NCI-H446 (cell line): ENCODE measurements around the gene PTPRCAP.

Experiments used
- DNase-seq, 2 experiments: peaks; one replicate each; lab custom pipeline; 2025; lab: John Stamatoyannopoulos, UW

Gene PTPRCAP

DNA sequence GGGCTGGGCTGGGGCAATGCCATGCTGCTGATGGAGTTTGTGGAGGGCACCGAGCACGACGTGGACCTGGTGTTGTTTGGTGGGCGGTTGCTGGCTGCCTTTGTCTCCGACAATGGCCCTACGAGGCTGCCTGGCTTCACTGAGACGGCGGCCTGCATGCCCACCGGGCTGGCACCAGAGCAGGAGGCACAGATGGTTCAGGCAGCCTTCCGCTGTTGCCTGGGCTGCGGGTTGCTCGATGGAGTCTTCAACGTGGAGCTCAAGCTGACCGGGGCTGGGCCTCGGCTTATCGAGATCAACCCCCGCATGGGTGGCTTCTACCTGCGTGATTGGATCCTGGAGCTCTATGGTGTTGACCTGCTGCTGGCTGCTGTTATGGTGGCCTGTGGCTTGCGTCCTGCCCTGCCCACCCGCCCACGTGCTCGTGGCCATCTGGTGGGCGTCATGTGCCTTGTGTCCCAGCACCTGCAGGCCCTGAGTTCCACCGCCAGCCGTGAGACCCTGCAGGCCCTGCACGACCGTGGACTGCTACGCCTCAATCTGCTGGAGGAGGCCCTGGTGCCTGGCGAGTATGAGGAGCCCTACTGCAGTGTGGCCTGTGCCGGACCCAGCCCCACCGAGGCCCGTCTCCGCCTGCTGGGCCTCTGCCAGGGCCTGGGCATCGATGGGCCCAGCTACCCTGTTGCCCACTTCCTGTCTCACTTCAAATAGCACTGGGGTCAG lies 13.4 kb downstream of the PTPRCAP start:
- DNase-seq, result no peak

DNA sequence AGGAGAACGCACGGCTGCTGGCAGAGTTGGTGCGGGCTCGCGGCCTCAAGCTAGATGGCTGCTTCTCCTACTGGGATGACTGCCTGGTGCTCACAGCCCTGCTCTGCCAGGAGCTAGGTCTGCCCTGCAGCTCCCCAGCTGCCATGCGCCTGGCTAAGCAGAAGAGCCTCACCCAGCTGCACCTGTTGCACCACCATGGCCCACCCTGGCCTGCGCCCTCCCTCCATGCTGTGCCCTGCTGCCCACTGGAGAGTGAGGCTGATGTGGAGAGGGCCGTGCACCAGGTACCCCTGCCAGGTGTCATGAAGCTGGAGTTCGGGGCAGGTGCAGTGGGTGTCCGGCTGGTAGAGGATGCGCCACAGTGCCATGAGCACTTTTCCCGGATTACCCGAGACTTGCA lies 14.0 kb downstream of the PTPRCAP start:
- DNase-seq, result no peak

- DNase-seq, result no peak
Observed at GRCh38 chr11:67422891-67423290, 14.6 kb downstream of the PTPRCAP start.

GRCh38 chr11:67421430-67422031 lies 16.0 kb downstream of the PTPRCAP start:
- DNase-seq, result no peak

- DNase-seq, result peak; percentile 70 to 94
Observed at GRCh38 chr11:67420646-67421429, 16.6 kb downstream of the PTPRCAP start.

DNA sequence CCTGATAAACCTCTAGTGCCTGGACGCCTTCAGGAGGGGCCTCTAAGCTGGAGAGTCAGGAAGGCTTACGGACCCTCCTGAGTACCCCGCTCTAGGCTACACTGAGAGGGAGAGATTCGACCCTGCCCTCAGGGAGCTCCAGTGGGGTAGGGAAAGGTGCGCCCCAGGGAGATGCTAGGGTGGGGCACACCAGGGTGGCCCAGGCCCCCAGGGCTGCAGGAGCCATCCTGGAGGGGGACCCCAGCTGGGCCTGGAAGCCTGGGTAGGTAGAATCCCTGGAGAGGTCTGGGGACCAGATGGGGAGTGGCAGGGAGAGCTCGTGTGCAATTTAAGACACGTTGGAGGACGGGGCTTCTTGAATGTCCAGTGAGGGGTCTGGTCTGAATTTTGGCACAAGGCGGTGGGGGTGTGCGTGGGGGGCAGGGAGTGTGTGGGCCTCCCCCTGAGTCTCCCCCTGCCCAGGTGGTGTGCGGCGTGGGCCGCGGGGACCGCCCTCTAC lies 17.3 kb downstream of the PTPRCAP start:
- DNase-seq, result no peak

DNA sequence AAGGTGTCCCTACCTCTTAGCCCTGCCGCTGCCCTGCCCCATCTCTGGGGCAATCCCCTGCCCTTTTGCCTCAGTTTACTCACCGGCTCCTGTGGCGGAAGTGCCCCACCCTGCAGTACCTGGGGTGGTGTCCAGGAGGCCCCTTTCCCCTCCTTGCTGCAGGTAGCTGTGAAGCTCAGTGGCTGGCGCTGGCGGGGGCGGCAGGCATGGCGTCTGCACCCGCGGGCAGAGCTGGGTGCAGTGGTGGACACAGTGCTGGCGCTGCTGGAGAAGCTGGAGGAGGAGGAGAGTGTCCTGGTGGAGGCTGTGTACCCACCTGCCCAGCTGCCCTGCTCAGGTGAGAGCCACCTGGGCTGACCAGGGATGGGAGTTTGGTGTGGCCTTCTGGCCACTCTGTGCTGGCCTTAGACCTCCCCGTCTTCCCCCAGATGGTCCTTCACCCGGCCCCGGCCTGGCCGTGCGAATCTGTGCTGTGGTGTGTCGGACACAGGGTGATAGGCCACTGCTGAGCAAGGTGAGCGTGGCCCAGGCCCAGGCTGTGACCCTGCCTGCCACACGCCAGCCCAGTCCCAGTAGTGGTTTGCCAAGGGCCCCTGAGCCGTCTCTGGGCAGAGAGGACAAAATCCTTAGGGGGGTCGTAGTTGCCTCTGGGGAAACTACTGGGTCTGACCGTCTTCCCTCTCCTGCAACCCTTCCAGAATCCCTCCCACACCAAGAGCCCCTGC lies 18.0 kb downstream of the PTPRCAP start:
- no peak for DNase-seq

GRCh38 chr11:67418476-67419281 lies 18.8 kb downstream of the PTPRCAP start:
- DNase-seq, result peak in 1 of 2 experiments; percentile 76

- DNase-seq, result no peak
Observed at GRCh38 chr11:67417425-67417824, 20.1 kb downstream of the PTPRCAP start.

DNA sequence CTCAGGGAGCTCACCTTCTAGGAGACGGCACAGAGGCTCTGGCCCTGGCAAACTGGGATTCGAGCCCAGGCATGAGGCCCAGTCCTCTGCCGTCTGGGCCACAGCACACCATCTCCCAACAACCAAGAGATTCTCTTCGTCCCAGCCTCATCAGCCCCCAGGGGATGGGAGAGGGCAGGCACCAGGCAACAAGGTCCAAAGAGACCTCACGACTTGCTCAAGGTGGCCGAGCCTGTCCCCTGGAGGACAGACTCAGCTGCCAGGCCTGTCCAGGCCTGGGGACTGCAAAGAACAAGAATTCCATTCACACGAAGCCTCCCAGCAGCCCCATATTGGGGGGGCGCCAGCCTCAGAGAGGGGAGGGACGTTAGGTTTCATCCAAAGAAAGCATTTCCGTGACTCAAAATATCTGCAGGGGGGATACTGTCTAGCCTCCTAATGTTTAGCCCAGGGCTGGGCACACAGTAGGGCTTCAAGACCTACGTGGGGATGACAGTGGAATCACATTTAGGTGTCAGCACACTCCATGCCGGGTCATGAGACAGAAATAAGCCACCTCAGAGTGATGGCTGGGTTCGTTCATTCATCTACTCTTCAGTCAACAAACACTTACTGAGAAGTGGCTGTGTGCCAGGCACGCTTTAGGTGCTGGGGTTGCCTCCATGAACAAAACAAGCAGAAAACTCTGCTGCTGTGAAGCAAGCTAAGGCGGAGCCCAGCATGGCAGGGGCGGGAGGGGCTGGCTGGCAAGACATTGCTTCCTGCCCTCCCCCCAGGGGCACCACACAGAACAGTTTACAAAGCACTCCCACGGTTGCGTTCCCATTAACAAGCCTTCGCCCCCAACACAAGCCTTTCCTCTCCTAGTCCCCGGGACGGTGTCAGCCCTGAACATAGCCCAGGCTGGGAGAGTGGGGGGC lies 20.8 kb downstream of the PTPRCAP start:
- DNase-seq, result peak in 1 of 2 experiments; percentile 62

DNA sequence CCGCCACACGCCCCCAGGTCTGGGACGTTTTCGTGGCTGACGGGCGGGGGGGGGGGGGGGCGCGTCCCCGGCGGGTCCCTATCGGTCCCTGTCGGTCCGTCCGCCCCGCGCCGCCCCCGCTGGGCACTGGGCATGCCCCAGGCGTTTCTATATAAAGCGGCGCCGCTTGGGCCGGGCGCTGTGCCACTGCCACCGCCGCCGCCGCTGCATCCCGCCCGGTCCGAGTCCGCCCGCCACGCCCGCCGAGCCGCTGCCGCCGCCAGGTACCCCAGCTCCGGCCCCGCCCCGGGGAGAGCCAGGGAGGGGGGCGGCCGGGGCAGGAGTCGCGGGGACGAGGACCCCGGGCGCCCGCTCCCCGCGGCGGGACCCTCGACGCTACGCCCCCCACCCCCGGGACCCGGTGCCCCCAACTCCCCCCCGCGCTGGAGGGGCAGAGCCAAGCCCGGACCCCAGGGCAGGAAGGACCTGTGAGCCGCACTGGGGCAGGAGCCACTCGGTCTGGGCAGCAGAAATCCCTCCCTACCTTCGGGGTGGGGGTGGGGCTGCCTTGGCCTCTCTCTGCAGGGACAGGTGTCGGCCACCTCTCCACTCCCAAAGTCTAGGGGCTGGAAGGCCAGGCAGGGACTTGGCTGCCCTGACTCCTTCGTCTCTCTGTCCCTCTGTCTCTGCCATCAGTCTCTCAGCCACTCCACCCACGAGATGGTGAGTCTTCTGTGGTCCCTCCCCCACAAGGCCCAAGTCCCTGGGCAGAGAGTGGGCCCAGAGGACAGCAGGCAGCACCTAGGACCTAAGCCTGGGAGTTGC lies 21.8 kb downstream of the PTPRCAP start, which contains the start of gene CARNS1:
TSS of gene CARNS1 (plus strand) at position 178 of the 804 bp plus-strand sequence. CDS start at position 700, 522 bp downstream.
- no peak for DNase-seq

GRCh38 chr11:67413266-67413849 lies 24.1 kb downstream of the PTPRCAP start:
- no peak for DNase-seq

DNA sequence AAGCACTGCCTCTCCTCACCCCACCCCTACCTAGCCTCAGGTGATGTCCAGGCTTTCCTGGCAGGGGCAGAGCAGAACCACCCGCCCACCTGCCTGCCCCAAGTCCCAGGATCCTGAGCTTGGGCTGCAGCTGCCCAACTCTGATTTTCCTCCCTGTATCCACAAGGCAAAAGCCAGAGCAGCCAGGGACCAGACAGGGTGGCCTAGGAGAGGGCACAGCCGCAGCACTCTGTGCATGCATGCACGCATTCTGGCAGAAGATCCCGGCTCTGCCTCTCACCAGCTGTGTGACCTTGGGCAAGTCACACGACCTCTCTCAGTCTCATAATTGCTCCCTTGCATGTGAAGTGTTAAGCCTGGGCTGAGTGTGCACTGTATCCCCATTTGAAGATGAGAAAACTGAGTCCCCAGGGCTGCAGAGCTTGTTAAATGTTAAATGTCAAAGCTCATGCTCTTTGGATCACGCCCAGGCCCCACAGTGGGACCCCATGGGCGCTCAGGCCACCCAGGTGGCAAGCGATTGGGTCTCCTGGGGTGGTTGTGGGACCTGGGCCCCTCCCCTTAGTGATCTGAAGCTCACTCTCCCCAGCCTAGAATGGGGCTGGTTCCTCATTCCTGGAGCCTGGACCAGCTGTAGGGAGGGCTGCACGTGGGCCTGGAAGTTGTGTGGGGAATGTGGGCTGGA lies 24.8 kb downstream of the PTPRCAP start:
- DNase-seq, result no peak

- DNase-seq, result no peak
Observed at GRCh38 chr11:67411785-67412152, 25.7 kb downstream of the PTPRCAP start.

GRCh38 chr11:67410984-67411784 lies 26.3 kb downstream of the PTPRCAP start:
- no peak for DNase-seq

DNA sequence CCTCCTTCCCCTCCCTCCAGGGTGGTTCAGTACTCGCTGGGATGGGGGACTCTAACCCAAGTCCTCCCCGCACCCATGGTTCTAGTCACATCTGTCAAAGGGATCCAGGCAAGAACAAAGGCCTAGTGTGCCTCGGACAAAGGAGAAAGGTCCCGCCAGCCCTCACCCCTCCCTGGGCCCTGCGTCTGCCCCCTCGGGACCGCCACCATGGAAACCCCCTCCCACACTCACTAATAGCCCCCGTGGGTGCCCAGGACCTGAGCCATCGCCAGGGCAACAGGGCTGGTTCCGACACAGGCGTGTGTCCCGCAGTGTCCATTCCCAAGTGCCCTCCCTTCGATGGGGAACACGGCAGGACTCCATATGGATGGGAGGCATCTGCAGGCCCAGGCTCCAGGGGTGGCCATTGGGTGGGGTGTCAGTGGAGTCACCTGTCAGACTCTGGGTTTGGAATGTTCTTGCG lies 27.1 kb downstream of the PTPRCAP start:
- DNase-seq, result no peak

DNA sequence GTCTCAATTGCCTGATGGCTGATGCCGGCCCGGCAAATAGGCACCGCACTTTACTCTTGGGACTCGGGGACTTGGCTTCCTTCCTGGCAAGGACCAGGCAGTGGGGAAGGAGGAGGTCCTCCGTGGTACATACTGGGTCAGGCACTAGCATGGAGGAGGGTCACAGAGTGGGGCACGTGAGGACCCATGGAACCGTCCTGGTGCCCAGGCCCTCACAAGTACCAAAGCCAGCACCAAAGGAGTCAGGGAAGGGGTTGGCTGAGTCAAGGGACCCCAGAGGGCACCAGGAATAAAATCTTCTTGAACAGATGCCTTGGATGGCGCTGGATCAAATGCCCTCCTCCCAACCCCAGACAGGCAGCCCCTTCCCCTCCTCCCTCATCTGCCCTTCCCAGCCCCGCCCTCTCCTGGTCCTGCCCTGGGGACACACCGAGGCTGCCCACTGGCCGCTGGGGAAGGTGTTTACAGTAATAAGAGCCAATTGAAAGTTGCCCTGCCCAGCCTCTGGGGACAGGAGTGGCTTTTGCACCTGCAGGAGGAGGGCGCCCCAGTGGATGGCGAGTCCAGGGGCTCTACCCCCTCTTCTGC lies 27.6 kb downstream of the PTPRCAP start:
- DNase-seq, result no peak
